HEK293T (cell line): Measurements from ENCODE around the gene TMEM200A.

ENCODE experiments used
- CTCF ChIA-PET: fragments of 350-600 bp; formaldehyde crosslinking; extraction: SDS; loops from one replicate; lab custom pipeline; 2021; ENCODE audit warnings: antibody characterized with exemption, inconsistent platforms; lab: Yijun Ruan, JAX
- POLR2A ChIA-PET: fragments of 350-600 bp; formaldehyde crosslinking; extraction: SDS; loops from one replicate; lab custom pipeline; 2020; ENCODE audit warnings: antibody characterized with exemption, inconsistent platforms; lab: Yijun Ruan, JAX
- DNase-seq: peaks from one replicate; pipeline ENCODE4 v3.0.0; 2012; ENCODE audit warnings: mixed read lengths; ENCODE audit errors: extremely low spot score
- ARNT ChIP-seq: fragments of 450-650 bp; IDR thresholded peaks from 2 replicates; pipeline ENCODE4 v1.6.1; 2017; ENCODE audit warnings: mild to moderate bottlenecking
- BHLHE40 ChIP-seq: fragments of 450-650 bp; IDR thresholded peaks from 2 replicates; pipeline ENCODE4 v1.6.1; 2016; ENCODE audit warnings: mild to moderate bottlenecking, moderate library complexity, borderline replicate concordance
- CTBP1 ChIP-seq: fragments of 450-650 bp; IDR thresholded peaks from 2 replicates; pipeline ENCODE4 v1.6.1; 2016; ENCODE audit warnings: borderline replicate concordance
- ELF4 ChIP-seq: fragments of 450-650 bp; IDR thresholded peaks from 2 replicates; pipeline ENCODE4 v1.6.1; 2017; ENCODE audit warnings: antibody characterized with exemption
- FOXA1 ChIP-seq: fragments of 450-650 bp; IDR thresholded peaks from 2 replicates; pipeline ENCODE4 v1.6.1; 2016; ENCODE audit warnings: mild to moderate bottlenecking
- FOXK2 ChIP-seq: fragments of 450-650 bp; IDR thresholded peaks from 2 replicates; pipeline ENCODE4 v1.6.1; 2016; ENCODE audit warnings: mild to moderate bottlenecking
- FOXM1 ChIP-seq: fragments of 450-650 bp; IDR thresholded peaks from 2 replicates; pipeline ENCODE4 v1.6.1; 2017; ENCODE audit warnings: mild to moderate bottlenecking, borderline replicate concordance
- HDGF ChIP-seq: fragments of 450-650 bp; IDR thresholded peaks from 2 replicates; pipeline ENCODE4 v1.6.1; 2017; ENCODE audit warnings: antibody characterized with exemption, borderline replicate concordance
- L3MBTL2 ChIP-seq: fragments of 450-650 bp; conservative IDR thresholded peaks from 2 replicates; pipeline ENCODE4 v1.6.1; 2016; ENCODE audit warnings: mild to moderate bottlenecking
- LEF1 ChIP-seq: fragments of 450-650 bp; IDR thresholded peaks from 2 replicates; pipeline ENCODE4 v1.6.1; 2017; ENCODE audit warnings: mild to moderate bottlenecking, borderline replicate concordance
- NFRKB ChIP-seq: fragments of 450-650 bp; IDR thresholded peaks from 2 replicates; pipeline ENCODE4 v1.6.1; 2016; ENCODE audit warnings: mild to moderate bottlenecking, moderate library complexity
- SP1 ChIP-seq: fragments of 450-650 bp; IDR thresholded peaks from 2 replicates; pipeline ENCODE4 v1.6.1; 2017
- SUZ12 ChIP-seq: fragments of 450-650 bp; IDR thresholded peaks from 2 replicates; pipeline ENCODE4 v1.6.1; 2016; ENCODE audit warnings: mild to moderate bottlenecking
- TARDBP ChIP-seq: fragments of 450-650 bp; IDR thresholded peaks from 2 replicates; pipeline ENCODE4 v1.6.1; 2016
- ZNF384 ChIP-seq: fragments of 450-650 bp; IDR thresholded peaks from 2 replicates; pipeline ENCODE4 v1.6.1; 2016
- TF ChIP-seq, protein P1 (sequence below): fragments of 450-650 bp; IDR thresholded peaks from 2 replicates; pipeline ENCODE4 v1.6.1; 2016

TMEM200A gene

DNA sequence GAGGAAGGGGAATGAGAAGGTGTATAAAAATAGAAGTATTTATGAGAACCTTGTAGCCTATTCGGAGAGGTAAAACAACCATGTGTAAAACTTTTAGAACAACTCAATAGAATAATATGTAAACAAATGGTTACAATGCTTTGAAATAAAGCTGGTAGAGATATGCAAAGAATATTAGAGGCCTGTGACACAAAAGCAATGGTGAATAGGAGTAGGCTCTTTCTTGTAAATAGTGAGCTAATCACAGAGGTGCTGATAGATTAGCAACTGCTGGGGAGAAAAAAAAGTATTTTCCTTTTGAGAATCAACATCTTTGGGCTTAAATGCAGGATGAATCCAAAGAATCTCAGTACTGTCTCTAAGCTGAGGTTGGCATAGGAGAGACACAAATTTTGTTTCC, 7.0 kb downstream of the TMEM200A start:
- DNase-seq, result no peak
- ChIA-PET POLR2A (no interaction called here), CTCF (no interaction called here)
- TF ChIP-seq SUZ12 (no peak), NFRKB (no peak), LEF1 (no peak), HDGF (no peak), FOXA1 (no peak), FOXK2 (no peak), SP1 (no peak), L3MBTL2 (no peak), ZNF384 (no peak), BHLHE40 (no peak), ELF4 (no peak), CTBP1 (no peak)
- TF ChIP-seq, protein P1, sequence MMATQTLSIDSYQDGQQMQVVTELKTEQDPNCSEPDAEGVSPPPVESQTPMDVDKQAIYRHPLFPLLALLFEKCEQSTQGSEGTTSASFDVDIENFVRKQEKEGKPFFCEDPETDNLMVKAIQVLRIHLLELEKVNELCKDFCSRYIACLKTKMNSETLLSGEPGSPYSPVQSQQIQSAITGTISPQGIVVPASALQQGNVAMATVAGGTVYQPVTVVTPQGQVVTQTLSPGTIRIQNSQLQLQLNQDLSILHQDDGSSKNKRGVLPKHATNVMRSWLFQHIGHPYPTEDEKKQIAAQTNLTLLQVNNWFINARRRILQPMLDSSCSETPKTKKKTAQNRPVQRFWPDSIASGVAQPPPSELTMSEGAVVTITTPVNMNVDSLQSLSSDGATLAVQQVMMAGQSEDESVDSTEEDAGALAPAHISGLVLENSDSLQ, result no peak

DNA sequence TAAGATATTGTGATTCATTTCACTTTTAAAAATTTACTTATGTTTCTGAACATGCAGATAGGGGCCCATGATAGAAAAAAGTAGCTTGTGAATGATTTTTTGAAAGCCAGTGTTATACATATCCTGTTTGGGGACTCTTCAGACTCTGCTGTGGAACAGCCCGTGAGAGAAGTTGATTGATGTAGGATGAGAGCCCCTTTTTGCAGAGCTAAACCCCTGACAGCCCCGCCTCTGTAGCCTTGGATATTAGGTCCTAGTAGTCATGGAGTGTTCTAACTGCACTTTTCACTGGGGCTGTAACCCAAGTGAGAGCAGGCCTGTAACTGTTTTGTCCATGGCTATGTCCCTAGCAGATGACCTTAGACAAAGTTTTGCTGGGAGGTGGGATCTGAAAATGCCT, 8.2 kb downstream of the TMEM200A start:
- no peak for TF ChIP-seq FOXM1
- TF ChIP-seq ZNF384, result no peak
- no peak for TF ChIP-seq ELF4
- TF ChIP-seq CTBP1, result no peak
- TF ChIP-seq HDGF, result no peak
- TF ChIP-seq BHLHE40, result no peak
- no peak for TF ChIP-seq ARNT
- TF ChIP-seq FOXK2, result no peak
- TF ChIP-seq L3MBTL2, result no peak
- TF ChIP-seq FOXA1, result no peak
- CTCF ChIA-PET, result no interaction called here
- POLR2A ChIA-PET, result no interaction called here

DNA sequence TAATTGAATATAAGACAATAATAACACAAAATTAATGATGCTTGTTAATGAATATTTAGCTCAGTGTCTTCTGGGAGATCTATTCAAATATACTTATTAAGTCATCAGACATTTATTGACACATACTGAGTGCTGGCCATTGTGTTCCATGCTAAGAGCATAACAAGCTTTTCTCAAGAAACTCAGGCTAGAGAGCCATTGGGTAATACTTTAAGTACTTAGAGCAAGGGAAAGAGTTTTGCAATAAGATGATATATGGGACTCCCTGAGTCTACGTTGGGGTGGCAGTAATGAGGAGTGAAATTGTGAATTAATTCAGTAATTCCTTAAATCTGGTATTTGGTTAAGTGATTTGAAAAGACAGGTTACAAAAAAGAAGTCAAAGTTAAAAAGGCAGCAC, 11.1 kb downstream of the TMEM200A start:
- no peak for DNase-seq
- ChIA-PET POLR2A (no interaction called here), CTCF (no interaction called here)
- TF ChIP-seq LEF1 (no peak), HDGF (no peak)

More for the DNA sequence above, 8.2 kb downstream of the TMEM200A start:
- DNase-seq, result no peak

DNA sequence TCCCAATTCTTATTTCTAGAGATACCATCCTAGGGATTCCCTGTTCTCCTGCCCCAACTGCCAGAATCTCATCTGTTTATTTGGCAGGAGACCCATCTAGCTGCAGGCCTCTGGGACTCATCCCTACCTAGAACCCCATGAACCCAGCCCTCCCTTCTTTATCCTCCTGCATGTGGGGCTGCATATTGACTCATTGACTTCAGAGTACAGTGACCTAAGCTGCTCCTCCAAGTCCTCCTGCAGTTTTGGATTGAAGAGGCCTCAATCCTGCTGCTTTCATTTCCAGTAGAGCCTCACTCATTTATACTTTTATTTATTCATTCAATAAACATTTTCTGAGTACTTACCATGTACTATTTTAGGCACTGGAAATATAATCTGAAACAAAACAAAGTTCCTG, 11.6 kb downstream of the TMEM200A start:
- no peak for DNase-seq
- no peak for TF ChIP-seq ARNT
- CTCF ChIA-PET, result no interaction called here
- POLR2A ChIA-PET, result no interaction called here

DNA sequence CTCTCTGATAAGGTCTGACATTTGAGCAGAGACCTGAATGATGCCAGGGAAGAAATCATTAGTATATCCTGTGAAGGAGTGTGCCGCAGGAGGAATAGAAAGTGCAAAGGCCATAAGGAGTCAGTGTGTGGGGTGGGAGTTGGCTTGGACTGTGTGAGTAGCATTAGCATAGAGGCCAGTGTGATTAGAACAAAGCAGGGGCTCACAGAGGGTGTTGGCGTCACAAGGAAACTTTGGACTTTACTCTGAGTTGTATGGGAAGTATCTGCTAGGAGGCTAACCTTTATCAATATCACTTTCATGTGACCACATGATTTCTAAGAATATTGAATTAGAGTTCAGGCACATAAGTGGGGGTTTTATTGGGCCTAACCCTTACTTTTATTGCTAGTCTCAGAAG, 12.1 kb downstream of the TMEM200A start:
- TF ChIP-seq FOXA1 (no peak), BHLHE40 (no peak), LEF1 (no peak)
- POLR2A ChIA-PET, result no interaction called here
- DNase-seq, result no peak
- CTCF ChIA-PET, result no interaction called here

DNA sequence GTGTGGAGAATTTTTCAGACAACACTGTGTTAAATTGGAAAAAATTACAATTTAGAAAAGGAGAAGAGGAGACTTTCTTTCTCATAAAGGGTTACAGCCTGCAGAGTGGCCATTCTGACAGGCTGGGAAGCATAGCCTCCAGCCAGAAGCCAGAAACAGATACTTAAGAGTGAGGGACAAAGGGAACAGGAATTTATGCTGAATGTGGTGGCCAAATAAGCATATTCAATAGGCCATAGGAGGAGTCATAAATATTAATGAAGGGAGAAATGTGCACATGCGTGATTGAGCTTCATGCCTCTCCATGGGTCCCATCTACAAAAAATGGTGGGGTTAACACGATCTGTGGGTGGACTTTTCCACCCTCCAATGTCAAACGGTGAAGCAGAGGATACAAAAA, 13.4 kb downstream of the TMEM200A start:
- ChIA-PET CTCF (no interaction called here), POLR2A (no interaction called here)
- TF ChIP-seq ZNF384, result no peak
- TF ChIP-seq FOXM1, result no peak
- TF ChIP-seq, protein P1, result no peak
- no peak for TF ChIP-seq ELF4
- no peak for TF ChIP-seq SP1
- TF ChIP-seq L3MBTL2, result no peak
- no peak for TF ChIP-seq LEF1
- no peak for TF ChIP-seq BHLHE40
- no peak for TF ChIP-seq SUZ12
- no peak for TF ChIP-seq TARDBP
- DNase-seq, result no peak

DNA sequence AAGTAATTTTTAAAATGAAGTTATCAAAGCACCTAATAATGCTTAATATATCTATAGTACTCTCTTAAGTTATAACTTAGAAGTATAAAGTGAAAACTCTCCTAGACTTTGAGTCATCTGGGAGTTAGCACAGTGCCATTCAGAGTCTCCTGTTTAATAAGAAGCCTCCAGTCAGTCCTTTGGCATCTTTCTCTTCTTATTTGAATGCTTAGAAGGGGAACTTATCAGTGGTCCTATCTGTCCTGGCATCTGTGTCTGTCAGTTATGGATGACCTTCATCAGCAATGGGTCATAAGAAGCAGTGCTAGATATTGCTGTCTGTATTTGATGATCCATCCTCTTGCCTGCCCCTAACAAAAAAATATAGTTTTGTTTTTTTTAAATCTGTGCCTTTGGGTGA, 15.2 kb downstream of the TMEM200A start:
- ChIA-PET POLR2A (no interaction called here), CTCF (no interaction called here)
- TF ChIP-seq TARDBP, result no peak
- TF ChIP-seq ZNF384, result no peak
- TF ChIP-seq SP1, result no peak
- TF ChIP-seq ARNT, result no peak
- TF ChIP-seq NFRKB, result no peak
- no peak for TF ChIP-seq FOXM1
- TF ChIP-seq BHLHE40, result no peak
- no peak for TF ChIP-seq L3MBTL2
- TF ChIP-seq ELF4, result no peak
- no peak for TF ChIP-seq CTBP1
- no peak for TF ChIP-seq SUZ12
- no peak for TF ChIP-seq HDGF
- no peak for TF ChIP-seq LEF1
- no peak for TF ChIP-seq FOXA1
- no peak for DNase-seq
